GM21390 (cell line): ENCODE results near the gene AACS.
"Not testable (repeated sequence)": the region's sequence is repeated elsewhere in the genome, so short reads cannot be mapped to it uniquely, and the experiment has no call there.

ENCODE experiments used
- ATAC-seq: cut with Tn5 transposase; IDR thresholded peaks from one replicate; pipeline ENCODE4 v1.9.1; 2021; ENCODE audit not compliant: unreplicated experiment

The AACS gene

DNA sequence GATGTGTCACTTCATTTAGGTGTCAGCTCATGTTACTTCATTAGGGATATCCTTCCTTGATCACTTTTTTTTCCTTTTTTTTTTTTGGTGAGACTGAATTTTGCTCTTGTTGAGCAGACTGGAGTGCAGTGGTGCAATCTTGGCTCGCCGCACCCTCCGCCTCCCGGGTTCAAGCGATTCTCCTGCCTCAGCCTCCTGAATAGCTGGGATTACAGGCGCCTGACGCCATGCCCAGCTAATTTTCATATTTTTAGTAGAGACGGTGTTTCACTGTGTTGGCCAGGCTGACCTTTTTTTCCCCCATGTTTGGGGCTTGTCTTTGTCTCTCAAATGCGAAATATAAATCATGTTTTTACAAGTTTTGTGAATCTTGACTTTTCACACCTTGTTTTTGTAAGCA is 9.6 kb upstream of the AACS start:
- no peak for ATAC-seq

DNA sequence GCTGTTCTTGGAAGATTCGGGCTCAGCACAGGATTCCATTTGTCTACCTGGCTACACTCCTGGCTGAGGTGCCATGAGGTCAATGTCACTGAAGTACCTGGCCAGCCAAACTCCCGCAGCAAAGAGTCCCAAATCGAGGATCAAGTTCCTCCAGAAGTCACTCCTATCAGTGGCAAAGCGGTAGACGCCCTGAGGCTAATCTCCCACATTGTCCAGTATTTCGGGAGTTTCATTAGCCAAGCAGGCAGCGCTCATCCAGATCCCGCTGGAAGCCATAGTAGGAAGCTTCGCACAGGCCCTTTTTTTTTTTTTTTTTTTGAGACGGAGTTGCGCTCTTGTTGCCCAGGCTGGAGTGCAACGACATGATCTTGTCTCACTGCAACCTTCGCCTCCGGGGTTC is 8.9 kb upstream of the AACS start:
- no peak for ATAC-seq

DNA sequence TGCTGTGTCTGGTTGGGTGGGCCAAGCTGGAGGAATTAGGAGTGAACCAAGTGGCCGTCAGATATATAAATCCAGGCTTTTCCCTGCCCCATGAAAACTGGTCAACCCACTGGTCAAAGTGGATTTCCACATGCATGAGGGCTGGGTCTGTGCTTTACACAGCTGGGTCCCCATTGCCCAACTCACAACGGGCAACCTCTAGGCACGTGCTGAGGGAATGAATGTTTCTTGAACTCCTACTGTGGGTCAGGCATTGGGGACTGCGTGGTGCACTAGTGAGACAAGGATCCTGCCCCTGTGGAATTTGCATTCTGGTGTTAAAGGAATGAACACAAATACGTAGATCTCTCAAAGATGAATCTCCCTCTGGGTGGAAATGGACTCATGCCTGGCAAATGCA is 7.5 kb upstream of the AACS start:
- no peak for ATAC-seq

DNA sequence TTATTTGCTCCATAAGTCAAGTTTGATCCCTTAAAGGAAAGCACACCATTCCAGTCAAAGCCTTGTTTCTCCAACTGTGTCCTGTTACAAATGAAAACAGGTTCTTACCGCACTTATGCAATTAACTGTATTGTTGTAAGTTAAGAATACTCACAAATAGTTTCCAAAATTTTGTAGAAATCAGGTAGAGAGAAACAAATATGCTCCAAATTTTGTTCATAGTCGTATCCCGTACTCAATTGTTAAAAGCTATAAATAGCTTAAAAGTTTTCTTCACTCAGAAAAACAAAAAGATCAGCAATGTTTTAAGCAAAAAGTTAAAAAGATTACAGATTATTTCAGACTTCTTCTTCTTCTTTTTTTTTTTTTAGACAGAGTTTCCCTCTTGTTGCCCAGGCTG is 4.0 kb upstream of the AACS start:
- ATAC-seq: no peak

DNA sequence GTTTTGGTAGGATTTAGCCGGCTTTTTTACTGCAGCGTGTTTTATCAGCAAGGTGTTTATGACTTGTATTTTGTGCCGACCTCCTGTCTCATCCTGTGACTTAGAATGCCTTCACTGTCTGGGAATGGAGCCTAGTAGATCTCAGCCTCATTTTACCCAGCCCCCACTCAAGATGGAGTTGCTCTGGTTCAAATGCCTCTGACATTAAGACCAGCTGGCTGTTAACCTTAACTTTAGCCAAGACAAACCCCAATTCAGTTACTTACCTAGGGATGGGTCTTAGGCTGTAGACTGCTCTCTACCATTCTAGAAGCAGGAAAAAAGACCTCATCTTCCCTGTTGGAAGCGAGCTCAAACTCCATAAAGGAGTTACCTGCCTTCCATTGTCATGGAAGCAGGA is 1.7 kb upstream of the AACS start:
- ATAC-seq: not testable (repeated sequence)

DNA sequence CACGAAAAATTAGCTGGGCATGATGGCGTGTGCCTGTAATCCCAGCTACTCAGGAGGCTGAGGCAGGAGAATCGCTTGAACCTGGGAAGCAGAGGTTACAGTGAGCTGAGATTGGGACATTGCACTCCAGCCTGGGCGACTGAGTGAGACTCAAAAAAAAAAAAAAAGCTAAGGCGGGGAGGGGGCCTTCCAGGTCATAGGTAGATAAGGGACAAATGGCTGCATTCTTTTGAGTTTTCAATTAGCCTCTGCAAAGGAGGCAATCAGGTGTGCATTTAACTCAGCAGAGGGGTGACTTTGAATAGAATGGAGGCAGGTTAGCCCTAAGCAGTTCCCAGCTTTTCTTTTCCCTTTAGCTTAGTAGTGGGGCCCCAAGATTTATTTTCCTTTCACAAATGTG is 743 bp upstream of the AACS start:
- no peak for ATAC-seq

DNA sequence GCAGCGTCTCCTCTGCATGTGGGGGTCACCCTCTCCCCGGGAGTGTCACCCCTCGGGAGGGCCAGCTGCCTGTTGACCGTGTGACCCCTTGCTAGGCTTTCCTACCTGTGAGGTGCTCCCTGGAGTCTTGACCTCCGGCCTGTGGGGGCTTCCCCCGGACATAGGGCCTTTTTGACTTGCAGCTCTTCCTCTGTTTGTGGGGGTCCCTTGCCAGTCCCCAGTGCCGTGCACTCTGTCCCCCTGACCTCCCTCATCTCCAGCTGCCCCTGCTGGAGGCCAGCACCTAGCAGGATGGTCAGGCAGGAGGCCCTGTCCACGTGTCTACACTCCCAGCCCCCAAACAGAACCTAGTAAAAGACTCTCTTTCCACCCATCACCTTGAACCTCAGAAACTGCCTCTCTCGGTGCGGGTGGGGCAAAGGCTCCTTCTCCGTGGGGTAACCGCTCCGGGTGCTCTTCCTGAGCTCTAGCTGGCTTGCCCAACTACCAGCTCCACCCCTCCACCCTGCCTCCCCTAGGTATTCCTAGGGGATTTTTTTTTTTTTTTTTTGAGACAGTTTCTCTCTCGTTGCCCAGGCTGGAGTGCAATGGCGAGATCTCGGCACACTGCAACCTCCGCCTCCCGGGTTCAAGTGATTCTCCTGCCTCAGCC is 810 bp downstream of the AACS start:
- peak; percentile 7 for ATAC-seq

DNA sequence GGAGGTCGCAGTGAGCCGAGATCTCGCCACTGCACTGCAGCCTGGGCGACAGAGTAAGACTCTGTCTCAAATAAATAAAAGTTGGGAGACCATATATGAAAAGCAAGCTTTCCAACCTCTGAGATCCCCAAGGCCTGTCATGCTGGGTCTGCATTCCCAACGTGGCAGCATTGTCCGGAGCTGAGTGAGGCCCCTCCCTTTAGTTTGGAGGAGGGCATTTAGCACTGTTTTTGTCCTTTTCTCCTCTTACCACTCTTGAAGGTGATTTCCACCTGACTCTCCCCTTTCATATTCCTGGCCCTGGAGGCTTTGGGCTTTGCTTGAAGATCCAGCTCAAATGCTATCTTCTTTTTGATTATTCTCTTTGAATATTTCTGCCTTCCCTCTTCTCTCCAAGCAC is 3.2 kb downstream of the AACS start:
- no peak for ATAC-seq

DNA sequence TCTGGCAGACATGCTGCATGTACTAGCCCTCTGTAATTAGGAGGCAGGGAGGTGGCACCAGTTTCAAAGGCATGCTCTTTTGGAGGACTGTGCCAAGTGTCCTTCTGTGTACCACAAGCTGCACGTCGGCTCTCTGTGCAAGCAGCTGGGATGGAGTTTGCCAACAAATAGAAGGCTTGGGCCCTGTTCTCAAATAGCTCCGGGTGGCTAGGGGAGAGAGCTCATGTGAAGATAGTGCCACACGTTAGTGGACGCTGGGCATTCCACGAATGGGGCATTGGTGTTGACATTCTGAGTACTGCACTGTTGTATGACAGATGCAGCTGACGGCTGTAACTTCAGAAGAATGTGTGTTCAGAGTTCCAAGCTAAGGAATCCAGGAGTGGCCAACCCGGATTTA is 4.4 kb downstream of the AACS start:
- ATAC-seq: no peak

DNA sequence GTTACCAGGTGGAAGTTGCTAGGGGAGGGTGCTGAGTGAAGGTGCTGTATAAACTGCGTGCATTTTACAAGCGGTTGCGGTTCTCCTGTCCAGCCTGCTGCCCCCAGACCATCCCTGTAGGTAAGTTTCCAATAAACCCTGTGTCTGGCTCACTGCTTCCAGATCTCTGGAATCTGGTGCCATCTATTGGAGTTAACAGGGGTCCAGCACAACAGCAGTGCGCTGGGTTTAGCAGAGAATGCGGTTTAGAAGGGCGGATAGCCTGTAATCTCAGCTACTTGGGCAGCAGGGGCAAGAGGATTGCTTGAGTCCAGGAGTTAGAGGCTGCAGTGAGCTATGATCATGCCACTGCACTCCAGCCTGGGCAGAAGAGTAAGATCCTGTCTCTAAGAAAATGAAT is 4.9 kb downstream of the AACS start:
- no peak for ATAC-seq

DNA sequence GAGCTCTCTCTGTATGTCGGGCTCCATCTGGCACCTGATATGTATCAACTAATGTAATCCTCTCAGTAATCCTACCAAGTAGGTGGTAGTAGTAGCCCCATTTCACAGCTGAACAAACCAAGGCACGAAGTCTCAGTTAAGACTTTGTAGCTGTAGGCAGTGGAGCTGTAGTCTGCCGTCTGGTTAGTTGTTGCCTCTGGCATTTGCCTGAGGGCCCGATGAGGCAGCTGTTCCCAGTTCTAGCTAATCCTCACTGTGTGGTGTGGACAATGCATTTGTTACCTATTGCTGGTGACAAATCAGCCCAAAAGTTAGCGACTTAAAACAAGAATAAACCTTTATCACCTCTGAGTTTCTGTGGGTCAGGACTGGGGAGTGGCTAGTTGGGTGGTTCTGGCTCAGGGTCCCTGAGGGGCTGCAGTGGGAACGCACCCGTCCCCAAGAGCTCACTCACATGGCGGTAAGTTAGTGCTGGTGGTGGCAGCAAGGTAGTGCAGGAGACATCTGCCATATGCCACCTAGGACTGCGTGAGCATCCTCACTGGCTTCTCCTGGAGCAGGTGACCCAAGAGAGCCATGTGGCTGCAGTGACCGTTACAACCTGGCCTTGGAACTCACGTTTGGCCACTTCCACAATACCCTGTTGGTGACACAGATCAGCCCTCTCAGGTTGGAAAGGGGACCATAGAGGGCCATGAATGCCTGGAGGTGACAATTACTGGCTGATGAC is 5.6 kb downstream of the AACS start:
- no peak for ATAC-seq

DNA sequence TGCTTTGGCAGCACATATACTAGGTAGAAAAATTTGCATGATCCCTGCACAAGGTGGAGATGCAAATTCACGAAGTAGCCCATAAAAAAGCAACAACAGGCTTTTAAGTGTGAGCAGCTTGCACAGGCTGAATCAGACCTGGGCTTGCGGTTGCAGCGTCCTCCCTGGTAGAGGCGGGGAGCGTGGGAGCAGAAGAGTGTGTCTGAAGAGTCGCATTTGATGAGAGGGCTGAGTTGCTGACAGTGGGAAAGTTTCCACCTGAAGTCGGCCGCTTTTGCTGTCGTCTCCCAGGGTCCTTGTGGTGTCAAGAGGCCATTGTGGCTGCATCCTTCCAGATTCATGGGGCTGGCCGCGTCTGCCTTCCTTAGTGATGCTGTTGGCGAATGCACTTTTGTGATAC is 6.2 kb downstream of the AACS start:
- no peak for ATAC-seq

DNA sequence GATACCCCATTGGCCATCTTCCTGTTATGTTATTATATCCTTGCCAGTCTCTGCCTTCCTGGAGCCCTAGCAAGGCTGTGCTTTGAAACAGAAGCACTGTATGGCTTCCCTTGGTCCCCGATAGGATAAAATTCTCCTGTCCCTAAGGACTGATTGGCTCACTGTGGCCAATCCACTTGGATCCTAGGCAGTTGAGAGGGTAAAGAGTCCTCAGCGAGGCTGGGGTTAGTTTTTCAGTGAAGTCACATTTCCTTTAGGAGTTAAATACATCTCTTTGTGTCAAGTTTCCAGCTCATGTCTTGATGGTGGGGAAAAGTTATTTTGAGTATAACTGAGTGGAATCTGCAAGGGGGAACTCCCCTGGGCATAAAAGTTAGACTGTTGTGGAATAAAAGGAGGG is 7.3 kb downstream of the AACS start:
- no peak for ATAC-seq

DNA sequence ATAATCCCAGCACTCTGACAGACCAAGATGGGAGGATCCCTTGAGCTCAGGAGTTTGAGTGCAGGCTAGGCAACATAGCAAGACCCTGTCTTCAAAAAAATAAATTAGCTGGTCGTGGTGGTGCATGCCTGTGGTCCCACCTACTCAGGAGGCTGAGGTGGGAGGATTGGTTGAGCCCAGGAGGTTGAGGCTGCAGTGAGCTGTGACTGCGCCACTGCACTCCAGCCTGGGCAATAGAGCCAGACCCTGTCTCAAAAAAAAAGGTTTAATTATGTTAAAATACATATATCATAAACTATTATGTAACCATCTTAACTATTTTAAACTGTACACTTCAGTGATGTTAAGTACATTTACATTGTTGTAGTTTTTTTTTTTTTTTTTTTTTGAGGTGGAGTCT is 9.1 kb downstream of the AACS start:
- ATAC-seq: not testable (repeated sequence)

DNA sequence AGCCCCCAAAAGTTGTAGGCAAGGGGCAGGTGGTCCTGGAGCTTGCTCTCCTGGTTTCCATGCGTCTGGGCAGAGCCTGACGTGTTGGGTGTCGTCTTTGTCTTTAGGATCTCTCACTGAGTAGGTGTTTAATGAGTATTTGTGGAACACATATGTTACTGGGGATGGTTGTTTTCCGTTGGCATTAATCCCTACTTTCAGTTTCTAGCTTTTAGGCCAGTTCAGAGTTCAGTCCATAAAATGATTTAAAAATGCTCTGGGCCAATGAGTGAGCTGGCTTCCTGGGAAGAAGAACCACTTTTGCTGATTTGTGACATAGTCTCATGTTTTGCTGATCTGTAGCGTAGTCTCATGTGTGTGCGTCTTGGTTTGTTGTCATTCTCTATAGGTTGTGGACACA is 10.9 kb downstream of the AACS start:
- ATAC-seq: no peak

DNA sequence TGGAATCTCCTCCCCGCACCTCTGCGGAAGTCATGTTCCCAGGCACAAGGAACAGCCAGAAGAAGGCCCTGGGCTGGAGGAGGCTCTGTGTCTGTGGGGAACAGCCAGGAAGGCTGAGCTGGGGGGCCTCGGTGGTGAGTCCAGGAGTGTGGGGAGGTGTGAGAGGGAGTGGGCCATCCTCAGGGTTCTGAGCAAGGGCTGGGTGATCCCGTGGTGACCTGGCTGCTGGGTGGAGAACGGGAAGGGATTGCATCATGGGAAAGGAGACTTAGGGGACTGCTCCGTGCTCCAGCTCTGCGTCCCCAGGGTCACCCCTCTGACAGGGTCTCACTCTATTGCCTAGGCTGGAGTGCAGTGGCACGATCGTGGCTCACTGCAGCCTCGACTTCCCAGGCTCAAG is 13.8 kb downstream of the AACS start:
- ATAC-seq: no peak

DNA sequence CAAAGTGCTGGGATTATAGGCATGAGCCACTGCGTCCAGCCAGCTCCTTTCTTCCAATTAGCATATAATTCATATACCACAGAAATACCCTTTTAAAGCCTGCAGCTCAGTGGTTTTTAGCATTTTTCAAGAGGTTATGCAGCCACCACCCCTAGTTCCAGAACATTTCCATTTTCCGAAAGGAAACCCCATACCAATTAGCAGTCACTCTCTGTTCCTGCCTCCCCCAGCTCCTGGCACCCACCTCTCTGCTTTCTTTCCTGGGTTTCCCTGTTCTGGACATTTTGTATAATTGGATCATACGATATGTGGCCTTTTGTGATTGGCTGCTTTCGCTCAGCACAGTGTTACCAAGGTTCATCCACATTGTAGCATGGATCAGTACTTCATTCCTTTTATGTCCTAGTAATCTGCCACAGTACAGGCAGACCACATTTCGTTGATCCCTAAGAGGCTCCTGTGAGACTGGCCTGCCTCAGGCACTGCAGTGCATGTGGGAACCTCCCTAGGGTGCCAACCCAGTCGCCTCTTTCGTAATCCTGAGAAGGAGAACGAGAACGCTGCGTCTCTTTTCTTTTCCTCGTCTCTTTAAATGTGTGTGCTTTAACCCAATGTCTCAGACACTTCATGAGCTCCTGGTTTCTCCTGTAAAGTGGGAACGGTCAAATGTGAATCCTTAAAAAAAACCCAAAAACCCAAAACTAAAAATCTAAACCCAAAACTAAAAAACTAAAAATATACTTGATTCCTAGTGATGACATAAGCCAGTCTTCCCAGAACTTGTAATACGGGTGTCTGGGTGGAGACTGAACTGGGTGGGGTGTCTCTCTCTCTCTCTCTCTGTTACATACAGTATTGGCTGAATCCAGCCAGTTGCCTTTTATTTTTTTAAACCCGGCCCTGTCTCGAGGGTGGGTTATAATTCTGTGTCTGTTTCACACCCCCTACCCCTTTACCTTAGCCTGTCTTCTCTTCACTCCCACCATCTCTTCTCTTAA is 14.7 kb downstream of the AACS start:
- no peak for ATAC-seq

DNA sequence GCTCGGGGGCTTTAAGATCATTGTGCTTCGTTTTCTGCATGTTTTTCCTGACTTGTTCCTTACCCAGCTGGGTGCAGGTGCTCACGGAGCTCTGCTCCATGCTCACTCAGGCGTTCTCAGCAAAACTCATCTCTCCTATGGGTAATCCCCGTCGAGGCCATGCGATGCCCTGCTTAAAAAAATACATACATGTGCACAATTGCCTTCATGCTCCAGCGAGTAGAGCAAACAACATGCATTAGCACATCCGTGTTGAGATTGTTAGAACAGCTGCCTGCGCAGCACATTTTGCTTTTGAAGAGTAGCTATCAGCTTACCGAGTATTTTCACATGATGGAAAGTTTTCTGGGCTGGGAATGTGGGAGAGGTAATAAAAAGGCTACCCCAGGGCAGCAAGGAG is 16.2 kb downstream of the AACS start:
- no peak for ATAC-seq

DNA sequence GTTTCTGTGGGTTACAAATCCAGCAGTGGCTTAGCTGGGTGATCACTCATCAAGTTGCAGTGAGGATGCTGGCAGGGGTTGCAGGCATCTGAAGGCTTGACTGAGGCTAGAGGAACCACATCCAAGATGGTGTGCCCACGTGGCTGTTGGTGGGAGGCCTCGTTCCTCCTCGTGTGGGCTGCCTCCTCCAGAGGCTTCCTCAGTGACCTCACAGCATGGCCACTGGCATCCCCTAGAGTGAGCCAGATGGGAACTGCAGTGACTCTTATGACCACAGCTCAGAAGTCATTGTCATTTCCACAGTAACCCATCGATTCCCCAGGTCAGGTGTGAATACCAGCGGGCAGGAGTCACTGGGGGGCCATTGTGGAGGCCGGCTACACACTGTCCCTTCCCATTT is 17.8 kb downstream of the AACS start:
- no peak for ATAC-seq

DNA sequence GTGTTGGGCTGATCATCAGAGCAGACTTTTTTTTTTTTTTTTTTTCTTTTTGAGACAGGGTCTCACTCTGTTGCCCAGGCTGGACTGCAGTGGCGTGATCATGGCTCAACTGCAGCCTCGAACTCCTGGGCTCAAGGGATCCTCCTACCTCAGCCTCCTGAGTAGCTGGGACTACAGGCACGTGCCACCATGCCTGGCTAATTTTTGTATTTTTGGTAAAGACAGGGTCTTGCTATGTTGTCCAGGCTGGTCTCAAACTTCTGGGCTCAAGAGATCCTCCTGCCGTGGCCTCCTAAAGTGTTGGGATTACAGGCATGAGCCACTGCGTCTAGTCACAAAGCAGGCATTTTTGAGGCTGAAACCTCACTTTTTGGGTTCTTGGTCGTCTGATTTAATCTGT is 23.0 kb downstream of the AACS start:
- ATAC-seq: not testable (repeated sequence)

DNA sequence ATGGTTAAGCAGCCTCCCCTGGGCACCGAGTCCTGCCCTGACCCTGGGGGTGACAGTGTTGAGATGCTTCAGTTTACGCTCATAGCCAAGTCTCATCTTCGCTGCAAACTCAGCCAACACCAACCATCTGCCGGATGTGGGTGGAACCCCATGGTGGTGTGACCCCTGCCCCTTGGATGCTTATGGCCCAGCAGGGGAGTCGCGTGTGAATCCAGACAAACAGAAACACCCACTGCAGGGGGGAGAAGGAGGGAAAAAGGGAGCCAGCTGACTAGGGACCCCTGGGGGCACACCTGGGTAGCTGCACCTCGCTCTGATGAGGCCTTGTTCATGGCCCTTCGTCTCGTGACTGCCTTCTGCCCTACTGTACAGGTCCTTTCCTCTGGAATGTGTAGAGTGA is 23.8 kb downstream of the AACS start:
- ATAC-seq: no peak

DNA sequence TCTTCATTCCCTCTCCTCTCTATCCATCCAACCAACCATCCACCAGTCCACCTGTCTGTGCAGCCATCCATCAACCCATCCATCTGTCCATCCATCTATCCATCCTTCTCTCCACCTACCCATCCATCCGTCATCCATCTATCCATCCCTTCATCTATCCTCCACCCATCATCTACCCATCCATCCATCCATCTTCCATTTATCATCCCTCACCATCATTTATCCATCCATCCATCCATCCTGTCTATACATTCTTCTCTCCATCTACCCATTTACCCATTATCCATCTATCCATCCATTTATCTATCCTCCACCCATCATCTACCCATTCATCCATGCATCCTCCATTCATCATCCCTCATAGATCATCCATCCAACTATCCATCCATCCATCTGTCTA is 24.4 kb downstream of the AACS start:
- no peak for ATAC-seq
